ENCODE results near the gene CLN3. TPM values are rescaled to one million over a fixed set of nuclear protein-coding genes. Genes with fewer than 3 reads are reported as not detected.
A peak's percentile ranks its signal among the peaks of the same experiment; 100 is the strongest.

CLN3 gene
- total and polyA plus RNA-seq, 10 donors, result 21.1 to 44.1 (median 36.3) TPM

- H3K4me1 ChIP-seq, result peaks cover 0 to 44% (median 27%) of the 10 kb centered on the region in 6 donors
- DNase-seq, result no peak
- H3K27me3 ChIP-seq (replicated peaks in 1 of 7), result peaks cover 0 to 27% (median 0%) of the 10 kb centered on the region in 7 donors
- intact Hi-C loops (cut with DNase I; ENCODE audit: low total_unique reads), result no loop called here
- TF ChIP-seq CTCF (IDR thresholded peaks at IDR 0.05 in 8 of 11, conservative IDR thresholded peaks at IDR 0.05 in 3 of 11) (no peak), POLR2AphosphoS5 (IDR thresholded peaks at IDR 0.05) (peak in 1 of 3 donors; percentile 10), POLR2A (IDR thresholded peaks at IDR 0.05) (no peak)
- peak overlapping the region in 4 of 8 donors; percentile 31 to 77 (median 67) for H3K27ac ChIP-seq
- peak overlapping the region in 3 of 8 donors; percentile 25 to 60 (median 27) for H3K4me3 ChIP-seq
- 54 to 70% (median 65%) methylated on average over 14 of the region's 14 CpGs for WGBS, 5 donors
- peaks cover 0 to 12% (median 0%) of the 10 kb centered on the region in 6 donors for H3K36me3 ChIP-seq
- no peaks in the 10 kb centered on the region for H3K9me3 ChIP-seq
Observed at GRCh38 chr16:28505489-28506137, 13.7 kb upstream of the CLN3 start.

GRCh38 chr16:28504707-28505404 lies 13.0 kb upstream of the CLN3 start:
- WGBS, 5 donors, result 64 to 77% (median 76%) methylated on average over 8 of the region's 8 CpGs
- peak overlapping the region in 1 of 8 donors; percentile 25 for H3K4me3 ChIP-seq
- peak overlapping the region in 1 of 8 donors; percentile 77 for H3K27ac ChIP-seq

GRCh38 chr16:28503470-28504259 lies 11.8 kb upstream of the CLN3 start:
- H3K9me3 ChIP-seq, result no peaks in the 10 kb centered on the region
- H3K27me3 ChIP-seq (replicated peaks in 1 of 7), result peaks cover 0 to 27% (median 0%) of the 10 kb centered on the region in 7 donors
- WGBS, 5 donors, result 80 to 88% (median 83%) methylated on average over 15 of the region's 15 CpGs
- H3K27ac ChIP-seq, result no peak overlapping the region
- intact Hi-C loops (cut with DNase I; ENCODE audit: low total_unique reads), result no loop called here
- H3K4me1 ChIP-seq, result peaks cover 0 to 56% (median 27%) of the 10 kb centered on the region in 6 donors
- H3K4me3 ChIP-seq, result no peak overlapping the region
- DNase-seq, result no peak
- TF ChIP-seq POLR2A (IDR thresholded peaks at IDR 0.05) (no peak), CTCF (IDR thresholded peaks at IDR 0.05 in 8 of 11, conservative IDR thresholded peaks at IDR 0.05 in 3 of 11) (no peak), POLR2AphosphoS5 (IDR thresholded peaks at IDR 0.05) (no peak)
- H3K36me3 ChIP-seq, result peaks cover 0 to 31% (median under 1%) of the 10 kb centered on the region in 6 donors

More at GRCh38 chr16:28504707-28505404, 13.0 kb upstream of the CLN3 start:
- TF ChIP-seq POLR2A (IDR thresholded peaks at IDR 0.05) (no peak), CTCF (IDR thresholded peaks at IDR 0.05 in 8 of 11, conservative IDR thresholded peaks at IDR 0.05 in 3 of 11) (no peak), POLR2AphosphoS5 (IDR thresholded peaks at IDR 0.05) (no peak)
- H3K4me1 ChIP-seq, result peaks cover 0 to 51% (median 27%) of the 10 kb centered on the region in 6 donors
- H3K36me3 ChIP-seq, result peaks cover 0 to 19% (median 0%) of the 10 kb centered on the region in 6 donors
- no peak for DNase-seq
- intact Hi-C loops (cut with DNase I; ENCODE audit: low total_unique reads), result no loop called here
- peaks cover 0 to 27% (median 0%) of the 10 kb centered on the region in 7 donors for H3K27me3 ChIP-seq (replicated peaks in 1 of 7)
- H3K9me3 ChIP-seq, result no peaks in the 10 kb centered on the region
